HG03039 (cell line): Measurements from ENCODE around the gene TMEM170A.
"Not testable (repeated sequence)": the region's sequence is repeated elsewhere in the genome, so short reads cannot be mapped to it uniquely, and the experiment has no call there.

Source experiments
- ATAC-seq: cut with Tn5 transposase; IDR thresholded peaks from one replicate; pipeline ENCODE4 v1.9.1; 2021; ENCODE audit warnings: mild to moderate bottlenecking, moderate library complexity; ENCODE audit not compliant: unreplicated experiment

The TMEM170A gene

GRCh38 chr16:75456971-75457370 lies 7.5 kb downstream of the TMEM170A start:
- no peak for ATAC-seq

- ATAC-seq = not testable (repeated sequence)
These were observed 8.0 kb downstream of the TMEM170A start for GRCh38 chr16:75456486-75456885.

GRCh38 chr16:75455677-75456076 lies 8.8 kb downstream of the TMEM170A start:
- ATAC-seq = no peak

GRCh38 chr16:75452464-75453190 lies 11.9 kb downstream of the TMEM170A start:
- no peak for ATAC-seq

- no peak for ATAC-seq
These were observed 18.1 kb downstream of the TMEM170A start for GRCh38 chr16:75446416-75446815.

- ATAC-seq = no peak
These were observed 19.2 kb downstream of the TMEM170A start for GRCh38 chr16:75445298-75445697.

- no peak for ATAC-seq
These were observed 21.2 kb downstream of the TMEM170A start for GRCh38 chr16:75443298-75443697.

GRCh38 chr16:75433732-75434413 lies 30.6 kb downstream of the TMEM170A start:
- peak; percentile 68 for ATAC-seq

GRCh38 chr16:75432828-75433731 lies 31.4 kb downstream of the TMEM170A start, which contains the start of gene CFDP1:
Gene CFDP1, minus strand, starts transcription at chr16:75433503. Its CDS starts 151 bp downstream, at chr16:75433352.
- peak; percentile 94 for ATAC-seq

GRCh38 chr16:75429621-75430403 lies 34.7 kb downstream of the TMEM170A start:
- ATAC-seq = no peak

GRCh38 chr16:75426524-75426923 lies 38.0 kb downstream of the TMEM170A start:
- not testable (repeated sequence) for ATAC-seq

- ATAC-seq = not testable (repeated sequence)
These were observed 40.3 kb downstream of the TMEM170A start for GRCh38 chr16:75424105-75424762.

GRCh38 chr16:75423723-75424104 lies 40.8 kb downstream of the TMEM170A start:
- no peak for ATAC-seq

GRCh38 chr16:75421820-75422126 lies 42.7 kb downstream of the TMEM170A start:
- ATAC-seq = no peak

- ATAC-seq = peak; percentile 76
These were observed 43.3 kb downstream of the TMEM170A start for GRCh38 chr16:75420987-75421819.

- no peak for ATAC-seq
These were observed 47.5 kb downstream of the TMEM170A start for GRCh38 chr16:75416904-75417565.

GRCh38 chr16:75415169-75415905 lies 49.2 kb downstream of the TMEM170A start:
- no peak for ATAC-seq

- no peak for ATAC-seq
These were observed 50.5 kb downstream of the TMEM170A start for GRCh38 chr16:75413951-75414350.
